Measurements from ENCODE around the gene TCP11X2. TPM values are rescaled to one million over a fixed set of nuclear protein-coding genes. Genes with fewer than 3 reads are reported as not detected.
A peak's percentile ranks its signal among the peaks of the same experiment; 100 is the strongest.
"Not testable (repeated sequence)": the region's sequence is repeated elsewhere in the genome, so short reads cannot be mapped to it uniquely, and the experiment has no call there.

TCP11X2 gene
- 0.25 TPM for polyA plus RNA-seq
- long read RNA-seq, donor 1: 0 reads
- long read RNA-seq, donor 2: 0 reads
- long read RNA-seq, donor 3: 0 reads
- long read RNA-seq, donor 4: 0 reads
- long read RNA-seq, donor 5: 0 reads
- long read RNA-seq, donor 6: 0 reads
- long read RNA-seq, donor 7: 0 reads
- long read RNA-seq, donor 8: 0 reads
- long read RNA-seq, donor 9: 0 reads
- long read RNA-seq, donor 10: 0 reads
- long read RNA-seq, donor 11: 0 reads

DNA sequence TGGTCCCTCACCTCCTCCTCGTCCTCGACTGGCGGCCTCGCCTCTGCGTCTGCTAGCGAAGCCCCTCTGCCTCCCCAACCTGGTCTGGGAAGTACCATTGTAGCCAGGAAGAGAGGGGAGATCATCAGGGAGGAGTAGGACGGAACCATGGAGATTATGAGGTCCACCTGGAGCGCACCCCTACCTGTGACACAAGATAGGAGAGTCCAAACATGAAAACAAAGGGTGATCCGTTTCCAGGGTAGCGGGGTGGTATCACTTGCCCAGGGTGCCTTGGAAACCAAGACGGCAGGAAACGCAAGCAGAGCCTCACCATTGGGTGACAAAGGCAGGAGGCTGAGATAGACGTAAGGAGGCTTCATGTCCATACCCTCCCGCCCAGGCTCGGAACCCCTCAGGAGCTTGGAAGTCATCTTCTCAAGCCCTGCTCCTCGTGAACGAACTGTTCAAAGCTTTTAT, at the start of gene TCP11X2:
Gene TCP11X2, minus strand, starts transcription at position 51 of the 459 bp plus-strand sequence.
- not testable (repeated sequence) for H3K27ac ChIP-seq (ENCODE audit: low read length); DNase-seq; H3K4me3 ChIP-seq (ENCODE audit: low read length); H3K9me3 ChIP-seq (ENCODE audit: control insufficient read depth, low read depth, low read length); H3K27me3 ChIP-seq (ENCODE audit: control insufficient read depth, insufficient read depth, low read length); H3K4me1 ChIP-seq (ENCODE audit: control insufficient read depth, insufficient read depth, low read length); H3K36me3 ChIP-seq (ENCODE audit: control insufficient read depth, insufficient read depth, low read length)
- no CpG with 5 or more reads among the region's 17 CpGs for WGBS (ENCODE audit: insufficient coverage, low lambda C conversion rate)

DNA sequence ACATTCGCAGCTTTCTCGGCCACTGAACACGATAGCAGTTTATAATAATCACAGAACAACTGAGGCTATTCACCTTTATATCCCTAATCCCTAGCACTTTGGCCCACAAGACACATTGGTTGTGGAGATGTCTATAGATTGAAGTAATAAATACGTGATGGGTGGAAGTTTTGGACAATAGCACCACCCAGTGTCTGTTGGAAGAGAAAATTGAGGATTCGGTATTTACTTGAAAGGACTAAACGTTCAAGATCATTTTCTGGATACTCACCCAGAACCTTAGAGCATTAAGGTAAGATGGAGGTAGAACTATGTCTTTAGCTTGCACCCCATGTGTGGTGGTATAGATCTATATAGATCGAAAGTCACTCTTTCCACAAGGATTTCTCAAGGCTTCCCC, 45.7 kb upstream of the TCP11X2 start:
- WGBS (ENCODE audit: insufficient coverage, low lambda C conversion rate): no CpG with 5 or more reads among the region's 7 CpGs
- Histone ChIP-seq H3K4me3 (ENCODE audit: low read length) (no peak overlapping the region), H3K27ac (ENCODE audit: low read length) (no peak overlapping the region), H3K4me1 (ENCODE audit: control insufficient read depth, insufficient read depth, low read length) (no peaks in the 10 kb centered on the region), H3K9me3 (ENCODE audit: control insufficient read depth, low read depth, low read length) (no peaks in the 10 kb centered on the region), H3K27me3 (ENCODE audit: control insufficient read depth, insufficient read depth, low read length) (peaks cover 13% of the 10 kb centered on the region), H3K36me3 (ENCODE audit: control insufficient read depth, insufficient read depth, low read length) (no peaks in the 10 kb centered on the region)
- DNase-seq: no peak

DNA sequence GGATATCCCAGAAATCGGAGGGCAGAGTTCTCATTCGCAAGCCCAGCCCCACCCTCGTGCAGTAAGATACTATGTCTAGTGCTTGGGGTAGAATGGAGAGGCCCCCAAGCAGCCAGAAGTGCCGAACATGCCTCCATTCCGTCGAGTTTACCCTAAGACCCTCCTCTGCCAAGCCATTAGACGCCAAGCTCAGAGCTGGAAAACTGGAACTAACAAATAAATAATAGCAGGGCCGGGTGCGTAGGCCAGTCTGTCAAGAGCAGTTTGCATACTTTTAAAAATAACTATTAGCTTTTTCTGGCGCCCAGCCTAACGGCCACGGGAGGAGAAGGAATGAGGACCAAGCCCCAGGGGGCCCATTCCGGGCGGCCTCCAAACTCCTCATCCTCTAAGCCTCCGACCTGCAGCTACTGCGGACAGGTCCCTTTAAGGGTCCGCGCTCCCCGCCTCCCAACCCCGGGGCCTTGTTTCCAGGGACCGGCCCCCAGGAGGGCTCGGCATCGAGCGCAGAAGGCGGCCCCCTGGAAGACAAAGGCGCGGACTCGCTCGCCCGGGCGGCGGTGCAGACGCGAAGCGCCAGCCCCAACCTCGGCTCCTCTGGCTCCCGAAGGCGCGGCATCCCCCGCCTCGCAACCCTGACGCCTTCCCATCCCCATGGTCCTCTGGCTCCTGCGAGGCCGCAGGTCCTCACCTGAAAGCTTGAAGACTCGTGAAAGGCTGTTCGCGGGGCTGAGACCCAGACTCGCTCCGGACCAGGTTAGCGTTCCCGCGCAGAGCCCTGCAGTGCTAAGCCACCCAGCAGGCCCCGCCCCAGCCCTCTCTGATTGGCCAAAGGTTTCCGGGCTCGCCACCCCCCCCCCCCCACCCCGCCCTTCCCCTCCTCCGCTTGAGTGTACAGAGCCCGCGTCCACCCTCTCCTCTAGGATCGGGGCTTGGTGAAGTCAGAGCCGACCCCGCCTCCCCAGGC, 44.6 kb upstream of the TCP11X2 start, which contains the start of gene TMSB15A:
Gene TMSB15A, minus strand, starts transcription at position 765 of the 967 bp plus-strand sequence.
- H3K9me3 ChIP-seq (ENCODE audit: control insufficient read depth, low read depth, low read length): no peaks in the 10 kb centered on the region
- WGBS (ENCODE audit: insufficient coverage, low lambda C conversion rate): no CpG with 5 or more reads among the region's 62 CpGs
- no peaks in the 10 kb centered on the region for H3K36me3 ChIP-seq (ENCODE audit: control insufficient read depth, insufficient read depth, low read length)
- peak; percentile 18 to 37 for DNase-seq
- peaks cover 13% of the 10 kb centered on the region for H3K27me3 ChIP-seq (ENCODE audit: control insufficient read depth, insufficient read depth, low read length)
- H3K4me1 ChIP-seq (ENCODE audit: control insufficient read depth, insufficient read depth, low read length): no peaks in the 10 kb centered on the region
- peak within 1 kb of the TSS; percentile 17 for H3K27ac ChIP-seq (ENCODE audit: low read length)
- H3K4me3 ChIP-seq (ENCODE audit: low read length): peak within 1 kb of the TSS; percentile 35

DNA sequence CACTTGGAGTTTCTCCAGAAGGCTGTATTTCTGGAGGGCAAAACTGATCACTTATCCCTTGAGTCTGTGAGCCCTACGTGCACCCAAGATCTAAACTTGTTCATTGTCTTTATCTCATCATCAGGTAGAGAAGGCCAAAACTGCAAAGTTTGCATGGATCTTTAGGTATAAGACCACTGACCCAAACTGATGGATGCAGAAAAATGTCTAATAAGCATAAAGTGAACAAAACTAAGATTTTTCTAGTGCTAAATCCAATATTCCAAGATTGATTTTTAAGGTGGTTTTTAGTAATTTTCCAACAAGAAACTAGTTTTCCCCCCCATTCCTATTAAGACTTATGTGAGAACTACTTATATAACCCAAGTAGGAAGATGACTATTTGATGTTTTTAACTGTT, 42.9 kb upstream of the TCP11X2 start:
- WGBS (ENCODE audit: insufficient coverage, low lambda C conversion rate): no CpG with 5 or more reads among the region's 1 CpG
- DNase-seq: no peak
- Histone ChIP-seq H3K4me3 (ENCODE audit: low read length) (no peak overlapping the region), H3K27me3 (ENCODE audit: control insufficient read depth, insufficient read depth, low read length) (peaks cover 13% of the 10 kb centered on the region), H3K4me1 (ENCODE audit: control insufficient read depth, insufficient read depth, low read length) (no peaks in the 10 kb centered on the region), H3K9me3 (ENCODE audit: control insufficient read depth, low read depth, low read length) (no peaks in the 10 kb centered on the region), H3K27ac (ENCODE audit: low read length) (no peak overlapping the region), H3K36me3 (ENCODE audit: control insufficient read depth, insufficient read depth, low read length) (no peaks in the 10 kb centered on the region)

DNA sequence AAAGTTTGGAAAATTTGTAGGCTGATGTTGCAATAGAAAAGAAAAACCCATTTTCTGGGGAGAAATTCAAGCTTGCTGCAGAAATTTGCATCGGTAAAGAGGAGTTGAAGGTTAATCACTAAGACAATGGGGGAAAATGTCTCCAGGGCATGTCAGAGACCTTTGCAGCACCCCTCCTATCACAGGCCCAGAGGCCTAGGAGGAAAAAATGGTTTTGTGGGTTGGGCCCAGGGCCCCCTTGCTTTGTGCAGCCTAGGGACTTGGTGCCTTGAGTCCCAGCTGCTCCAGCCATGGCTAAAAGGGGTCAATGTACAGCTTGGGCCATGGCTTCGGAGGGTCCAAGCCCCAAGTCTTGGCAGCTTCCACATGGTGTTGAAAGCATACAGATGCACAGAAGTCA, 27.1 kb upstream of the TCP11X2 start:
- no CpG with 5 or more reads among the region's 2 CpGs for whole genome bisulfite sequencing (ENCODE audit: insufficient coverage, low lambda C conversion rate)

DNA sequence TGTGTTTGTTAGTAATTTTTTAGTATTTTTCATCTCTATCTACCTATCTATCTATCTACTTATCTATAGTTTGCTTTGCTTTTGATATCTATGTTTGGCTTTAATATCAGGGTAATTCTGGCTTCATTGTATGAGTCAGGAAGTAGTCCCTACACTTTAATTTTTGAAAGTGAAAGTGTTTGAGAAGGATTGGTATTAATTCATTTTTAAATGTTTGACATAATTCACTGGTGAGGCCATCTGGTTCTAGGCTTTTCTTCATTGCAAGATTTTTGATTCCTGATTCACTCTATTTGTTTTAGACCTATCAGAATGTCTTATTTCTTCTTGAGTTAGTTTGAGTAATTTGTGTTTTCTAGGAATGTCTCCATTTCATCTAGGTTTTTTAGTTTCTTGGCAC, 20.2 kb upstream of the TCP11X2 start:
- H3K27ac ChIP-seq (ENCODE audit: low read length): no peak overlapping the region
- no peaks in the 10 kb centered on the region for H3K36me3 ChIP-seq (ENCODE audit: control insufficient read depth, insufficient read depth, low read length)
- H3K4me1 ChIP-seq (ENCODE audit: control insufficient read depth, insufficient read depth, low read length): no peaks in the 10 kb centered on the region
- no peak overlapping the region for H3K4me3 ChIP-seq (ENCODE audit: low read length)
- no peaks in the 10 kb centered on the region for H3K9me3 ChIP-seq (ENCODE audit: control insufficient read depth, low read depth, low read length)
- no peak for DNase-seq
- no peaks in the 10 kb centered on the region for H3K27me3 ChIP-seq (ENCODE audit: control insufficient read depth, insufficient read depth, low read length)

More for the DNA sequence above, 27.1 kb upstream of the TCP11X2 start:
- no peaks in the 10 kb centered on the region for H3K27me3 ChIP-seq (ENCODE audit: control insufficient read depth, insufficient read depth, low read length)
- H3K4me3 ChIP-seq (ENCODE audit: low read length): no peak overlapping the region
- no peaks in the 10 kb centered on the region for H3K4me1 ChIP-seq (ENCODE audit: control insufficient read depth, insufficient read depth, low read length)
- DNase-seq: no peak
- no peaks in the 10 kb centered on the region for H3K9me3 ChIP-seq (ENCODE audit: control insufficient read depth, low read depth, low read length)
- H3K36me3 ChIP-seq (ENCODE audit: control insufficient read depth, insufficient read depth, low read length): no peaks in the 10 kb centered on the region
- H3K27ac ChIP-seq (ENCODE audit: low read length): no peak overlapping the region

DNA sequence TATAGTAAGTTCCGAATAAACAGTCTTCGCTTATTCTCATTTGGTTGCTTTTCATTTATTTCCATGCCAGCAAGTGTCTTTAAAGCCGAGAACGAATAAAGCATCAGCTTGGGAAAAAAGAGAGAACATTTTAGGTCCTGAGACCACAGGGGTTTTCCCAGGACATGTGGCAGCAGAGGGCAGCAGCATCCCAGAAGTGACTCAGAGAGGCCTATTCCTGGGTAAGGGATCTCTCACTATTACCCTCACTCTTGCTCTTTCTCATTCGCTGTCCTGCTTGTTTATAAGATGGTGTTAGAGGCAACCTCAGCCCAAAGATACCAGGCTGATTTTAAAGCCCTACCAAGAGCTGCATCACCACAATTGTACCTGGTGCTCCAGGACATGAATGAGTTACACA, 7.2 kb upstream of the TCP11X2 start:
- no CpG with 5 or more reads among the region's 5 CpGs for WGBS (ENCODE audit: insufficient coverage, low lambda C conversion rate)
- not testable (repeated sequence) for DNase-seq; H3K4me1 ChIP-seq (ENCODE audit: control insufficient read depth, insufficient read depth, low read length); H3K4me3 ChIP-seq (ENCODE audit: low read length); H3K36me3 ChIP-seq (ENCODE audit: control insufficient read depth, insufficient read depth, low read length); H3K9me3 ChIP-seq (ENCODE audit: control insufficient read depth, low read depth, low read length); H3K27me3 ChIP-seq (ENCODE audit: control insufficient read depth, insufficient read depth, low read length); H3K27ac ChIP-seq (ENCODE audit: low read length)

DNA sequence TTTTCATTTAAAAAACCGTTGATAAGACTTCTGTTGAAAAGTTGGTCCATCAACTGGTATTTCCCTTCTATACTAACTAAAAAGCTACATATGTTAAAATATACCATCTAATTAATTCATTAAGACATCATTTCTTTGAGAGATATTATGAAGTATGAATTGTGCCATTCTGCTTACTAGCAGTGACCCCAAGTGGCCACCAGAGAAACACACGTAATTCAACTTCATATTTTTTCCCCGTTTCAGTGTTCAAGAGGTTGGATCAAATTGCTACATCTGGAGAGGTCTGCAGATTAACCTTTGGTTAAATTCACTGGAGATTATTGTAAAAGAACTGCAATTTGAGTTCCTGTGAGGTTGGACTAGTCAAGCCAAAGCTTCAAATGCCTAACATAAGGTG, 1.4 kb downstream of the TCP11X2 start:
- not testable (repeated sequence) for H3K36me3 ChIP-seq (ENCODE audit: control insufficient read depth, insufficient read depth, low read length); H3K4me3 ChIP-seq (ENCODE audit: low read length); H3K27me3 ChIP-seq (ENCODE audit: control insufficient read depth, insufficient read depth, low read length); H3K9me3 ChIP-seq (ENCODE audit: control insufficient read depth, low read depth, low read length); H3K27ac ChIP-seq (ENCODE audit: low read length); DNase-seq; H3K4me1 ChIP-seq (ENCODE audit: control insufficient read depth, insufficient read depth, low read length)
- no CpG with 5 or more reads among the region's 3 CpGs for WGBS (ENCODE audit: insufficient coverage, low lambda C conversion rate)

DNA sequence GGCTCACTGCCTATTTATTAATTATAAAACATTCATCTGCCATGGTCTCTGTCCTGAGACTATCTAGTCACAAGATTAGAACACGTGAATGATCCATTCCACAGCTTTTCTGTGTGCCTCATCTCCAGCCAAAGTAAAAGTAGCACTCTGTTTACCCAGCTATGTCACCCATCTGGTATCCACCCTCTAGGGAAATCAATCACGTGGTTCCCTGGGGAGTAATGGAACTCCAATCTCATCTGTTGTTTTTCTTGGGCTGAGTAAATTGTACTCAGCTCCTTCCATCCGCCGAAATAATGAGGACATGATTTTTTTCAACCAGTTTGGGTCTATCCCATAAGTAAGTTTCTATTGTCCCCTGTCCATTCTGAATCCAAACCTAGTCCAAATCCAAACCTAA, 13.0 kb downstream of the TCP11X2 start:
- not testable (repeated sequence) for H3K4me1 ChIP-seq (ENCODE audit: control insufficient read depth, insufficient read depth, low read length); H3K36me3 ChIP-seq (ENCODE audit: control insufficient read depth, insufficient read depth, low read length); H3K27ac ChIP-seq (ENCODE audit: low read length); H3K9me3 ChIP-seq (ENCODE audit: control insufficient read depth, low read depth, low read length); H3K4me3 ChIP-seq (ENCODE audit: low read length); DNase-seq; H3K27me3 ChIP-seq (ENCODE audit: control insufficient read depth, insufficient read depth, low read length)
- WGBS (ENCODE audit: insufficient coverage, low lambda C conversion rate): no CpG with 5 or more reads among the region's 4 CpGs

DNA sequence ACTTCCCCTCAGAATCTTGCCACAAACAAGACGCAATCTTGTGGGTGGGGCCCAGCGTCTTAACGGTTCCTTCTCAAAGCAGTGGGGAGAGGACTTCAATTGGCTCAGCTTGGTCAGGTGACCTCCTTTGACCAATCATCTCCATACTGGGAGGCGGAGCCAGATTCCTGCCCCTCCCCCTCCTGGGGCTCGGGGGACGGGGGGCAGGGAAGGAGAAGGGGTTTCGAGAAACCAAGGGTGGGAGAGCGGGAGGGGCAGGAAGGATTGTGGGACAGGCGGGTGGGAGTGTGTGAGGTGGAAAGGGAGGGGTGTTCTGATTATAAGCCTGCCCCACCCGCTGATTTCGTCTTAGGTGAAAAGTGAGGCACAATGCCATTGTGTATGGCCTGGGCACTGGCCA, 31.7 kb downstream of the TCP11X2 start, which contains the start of gene NXF2B:
Gene NXF2B, minus strand, starts transcription at position 101 of the 400 bp plus-strand sequence. CDS start 59,972 bp downstream, outside the sequence.
- H3K36me3 ChIP-seq (ENCODE audit: control insufficient read depth, insufficient read depth, low read length); DNase-seq; H3K27ac ChIP-seq (ENCODE audit: low read length); H3K4me1 ChIP-seq (ENCODE audit: control insufficient read depth, insufficient read depth, low read length); H3K27me3 ChIP-seq (ENCODE audit: control insufficient read depth, insufficient read depth, low read length); H3K9me3 ChIP-seq (ENCODE audit: control insufficient read depth, low read depth, low read length); H3K4me3 ChIP-seq (ENCODE audit: low read length): not testable (repeated sequence)
- WGBS (ENCODE audit: insufficient coverage, low lambda C conversion rate): no CpG with 5 or more reads among the region's 11 CpGs
